ENCODE data around the gene LINC01488.

The LINC01488 gene

DNA sequence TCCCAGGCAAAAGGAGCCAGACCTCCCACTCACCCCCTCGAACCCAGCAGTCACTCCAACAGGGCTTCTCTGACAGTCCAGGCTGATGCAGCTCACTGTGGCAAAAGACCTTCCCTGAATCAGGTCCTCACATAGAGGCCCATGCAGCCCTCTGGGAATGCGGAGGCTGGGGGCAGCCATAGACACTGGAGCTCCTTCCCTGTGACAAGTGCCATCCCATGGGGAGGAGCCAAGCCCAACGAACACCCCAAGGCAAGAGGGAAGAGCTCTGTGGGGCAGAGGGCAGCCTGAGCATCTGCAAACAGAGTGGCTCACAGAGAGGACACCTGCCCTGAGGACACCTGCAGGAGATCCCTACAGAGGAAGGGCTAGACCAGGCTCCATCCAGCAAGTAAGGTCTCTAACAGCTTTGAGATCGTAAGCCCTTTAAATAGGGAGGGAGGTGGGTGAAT is at the start of gene LINC01488:
Gene LINC01488 (plus strand): TSS at position 271 of the 452 bp plus-strand sequence.
- no peak for DNase-seq (ENCODE audit: low spot score)

GRCh38 chr11:69431893-69432738 is 49.3 kb upstream of the LINC01488 start:
- no peak for DNase-seq (ENCODE audit: low spot score)

DNA sequence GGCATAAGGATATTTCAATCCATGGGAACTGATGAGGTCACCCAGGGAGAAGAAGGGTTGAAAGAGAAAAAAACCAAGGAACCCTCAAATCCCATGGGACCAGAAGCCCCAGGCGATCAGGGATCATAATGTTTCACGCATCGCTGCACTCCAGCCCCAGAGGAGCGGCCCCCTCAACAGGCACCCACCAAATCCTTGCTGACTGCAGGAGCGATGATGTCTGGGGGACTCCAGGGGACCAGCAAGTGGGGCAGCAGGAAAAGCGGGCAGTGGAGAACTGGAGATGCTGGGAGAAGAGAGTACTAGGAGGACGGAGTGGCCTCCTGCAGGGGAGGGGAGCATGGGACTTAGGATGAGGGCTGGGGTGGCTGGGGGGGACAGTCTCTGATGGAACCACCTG is 47.7 kb upstream of the LINC01488 start:
- no peak for DNase-seq (ENCODE audit: low spot score)

DNA sequence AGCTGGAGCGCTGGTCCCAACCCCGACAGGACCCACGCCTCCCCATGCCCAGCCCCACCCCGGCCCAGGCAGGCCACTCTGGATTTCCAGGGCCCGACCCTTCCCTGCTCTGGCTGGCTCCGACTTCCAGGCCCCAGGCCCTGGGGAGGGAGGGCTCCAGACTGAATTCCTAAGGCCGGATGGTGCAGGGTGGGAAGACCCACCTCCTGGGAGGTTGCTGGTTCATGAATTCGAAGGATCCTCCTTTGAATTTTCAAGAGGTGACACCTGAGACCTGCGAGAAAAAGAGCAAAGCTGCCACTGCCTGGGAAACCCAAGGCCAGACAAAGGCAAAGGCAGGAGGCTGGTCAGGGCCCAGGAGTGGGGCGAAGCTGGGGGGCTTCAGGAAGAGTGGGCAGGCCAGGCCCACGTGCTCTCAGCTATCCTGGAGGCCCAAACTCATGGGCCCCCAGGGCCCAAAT is 47.0 kb upstream of the LINC01488 start:
- no peak for DNase-seq (ENCODE audit: low spot score)

DNA sequence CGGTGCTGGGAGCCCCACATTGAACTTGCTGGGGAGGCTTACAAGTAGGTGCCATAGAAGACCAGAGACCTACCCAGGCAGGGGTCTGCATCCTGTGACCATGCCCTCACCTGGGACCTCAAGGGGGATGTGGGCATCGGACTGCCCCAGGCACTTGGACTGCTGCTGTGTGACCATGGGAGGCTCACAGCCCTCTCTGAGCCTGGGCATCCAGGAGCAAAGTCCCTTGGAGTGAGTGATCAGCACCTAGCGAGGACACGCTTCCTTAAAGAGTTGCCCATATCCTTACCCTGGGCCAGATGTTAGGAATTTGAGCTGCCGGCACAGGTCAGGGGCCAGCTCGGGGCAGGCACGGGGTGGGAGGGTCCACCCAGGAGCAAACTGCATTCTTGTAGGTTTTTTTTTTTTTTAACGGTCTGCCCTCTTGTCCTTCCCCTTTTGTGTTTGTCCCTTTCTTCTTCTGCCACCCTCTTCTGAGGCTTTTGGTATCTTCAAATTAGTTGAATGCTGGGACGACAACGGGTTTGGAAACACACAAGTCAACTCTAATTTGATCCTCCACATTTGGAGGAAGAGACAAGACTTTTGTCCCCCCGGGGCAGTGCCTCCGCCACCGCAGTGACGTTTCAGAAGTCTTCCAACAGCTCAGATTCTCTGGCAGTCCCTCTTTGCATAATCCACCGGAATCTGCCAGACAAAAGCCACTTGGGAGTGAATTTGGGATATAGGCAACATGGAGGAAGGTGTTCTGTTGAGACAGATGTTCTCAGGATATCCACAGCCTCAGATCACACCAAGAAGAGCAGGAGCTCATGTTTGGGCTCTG is 46.1 kb upstream of the LINC01488 start:
- no peak for DNase-seq (ENCODE audit: low spot score)

- DNase-seq (ENCODE audit: low spot score) = no peak
Observed at GRCh38 chr11:69436041-69436982, 45.2 kb upstream of the LINC01488 start.

DNA sequence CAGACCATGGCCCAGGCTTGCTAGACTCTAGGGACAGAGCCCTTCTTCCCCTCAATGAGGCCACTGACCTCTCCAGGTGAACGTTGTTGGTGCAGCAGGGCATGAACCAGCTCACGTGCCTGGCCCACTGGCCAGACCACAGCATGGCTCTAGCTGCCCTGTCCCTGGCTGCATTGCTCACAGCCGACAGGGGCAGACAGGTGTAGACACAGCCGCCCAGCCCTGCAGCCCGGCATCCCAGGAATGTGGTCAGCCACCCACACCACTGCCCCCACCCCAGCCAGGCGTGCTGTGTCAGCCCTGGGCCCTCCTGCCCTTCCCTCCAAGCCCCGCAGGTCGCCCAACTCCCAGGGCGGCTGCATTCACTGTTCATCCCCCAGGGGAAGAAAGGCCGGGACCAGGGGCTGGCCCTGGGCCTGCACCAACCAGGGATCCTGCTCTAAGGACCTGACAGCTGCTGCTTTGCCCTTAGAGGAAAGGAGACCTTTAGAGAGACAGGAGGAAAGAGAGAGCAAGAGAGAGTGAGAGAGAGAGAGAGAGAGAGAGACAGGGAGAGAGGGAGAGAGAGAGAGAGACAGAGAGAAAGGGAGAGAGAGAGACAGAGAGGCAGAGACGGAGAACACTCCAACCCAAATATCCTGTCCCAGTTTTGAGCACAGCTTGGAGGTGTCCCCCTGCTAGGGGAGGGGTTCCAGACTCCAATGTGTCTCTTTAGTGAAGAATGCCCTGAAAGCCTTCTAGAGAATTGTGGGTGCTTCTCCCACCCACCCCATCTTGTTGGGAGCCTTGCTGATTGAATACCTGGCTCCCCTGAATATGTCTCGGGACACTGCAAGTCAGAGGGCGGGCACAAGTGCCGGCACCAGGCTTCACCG is 44.2 kb upstream of the LINC01488 start:
- DNase-seq (ENCODE audit: low spot score) = peak; percentile 96

- DNase-seq (ENCODE audit: low spot score) = no peak
Observed at GRCh38 chr11:69437876-69438205, 43.6 kb upstream of the LINC01488 start.

DNA sequence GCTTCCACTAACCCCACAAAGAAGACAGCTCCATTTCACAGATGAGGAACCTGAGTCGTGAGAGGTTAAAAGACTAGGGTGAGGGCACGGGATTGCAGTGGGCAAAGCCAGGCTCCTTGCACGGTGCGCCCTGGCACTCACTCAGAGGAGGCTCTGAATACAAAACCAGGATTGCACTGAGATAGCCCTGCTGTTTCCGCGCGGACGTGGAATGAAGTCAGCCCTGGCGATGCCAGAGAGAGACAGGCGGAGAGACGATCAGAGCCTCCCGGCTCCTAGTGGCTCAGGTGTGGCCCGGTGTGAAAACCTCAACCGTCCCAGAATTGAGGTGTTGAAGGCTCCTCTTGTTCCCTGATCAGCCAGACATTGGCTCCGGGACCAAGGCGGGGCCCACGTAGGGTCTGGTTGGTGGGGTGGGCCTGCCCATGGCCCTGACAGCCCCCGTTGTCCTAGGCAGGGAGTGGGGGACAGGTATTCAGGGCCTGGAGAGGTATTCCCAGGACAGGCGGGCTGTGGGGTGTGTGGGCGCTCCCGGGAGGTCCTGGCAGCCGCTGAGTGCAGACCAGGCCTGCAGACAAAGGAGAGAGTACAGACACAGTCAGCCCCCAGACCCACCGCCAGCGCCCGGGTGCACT is 43.1 kb upstream of the LINC01488 start:
- DNase-seq (ENCODE audit: low spot score) = no peak

DNA sequence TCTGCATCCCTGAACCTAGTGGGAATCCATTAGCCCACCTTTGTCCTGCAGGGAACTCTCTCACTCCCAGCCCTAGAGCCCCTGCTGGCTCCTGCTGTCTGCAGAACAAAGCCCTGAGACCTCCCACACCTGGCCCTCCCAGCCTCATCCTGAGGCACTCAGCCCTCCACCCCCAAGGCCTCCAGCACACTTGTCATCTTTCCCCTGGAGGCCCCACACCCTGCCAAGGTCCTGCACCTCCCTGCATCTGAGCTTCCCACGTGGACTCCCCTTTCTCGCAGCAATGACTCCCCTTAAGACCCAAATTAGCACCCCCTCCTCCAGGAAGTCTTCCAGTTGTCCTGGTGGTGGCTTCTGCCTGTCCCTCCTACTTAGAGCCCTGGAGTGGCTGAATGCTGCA is 42.3 kb upstream of the LINC01488 start:
- DNase-seq (ENCODE audit: low spot score) = no peak

GRCh38 chr11:69439651-69440464 is 41.6 kb upstream of the LINC01488 start:
- peak; percentile 4 for DNase-seq (ENCODE audit: low spot score)

- DNase-seq (ENCODE audit: low spot score) = peak; percentile 28
Observed at GRCh38 chr11:69440876-69441275, 40.6 kb upstream of the LINC01488 start.

GRCh38 chr11:69442012-69442806 is 39.3 kb upstream of the LINC01488 start:
- DNase-seq (ENCODE audit: low spot score) = peak; percentile 74

- DNase-seq (ENCODE audit: low spot score) = peak; percentile 71
Observed at GRCh38 chr11:69442807-69443137, 38.7 kb upstream of the LINC01488 start.

DNA sequence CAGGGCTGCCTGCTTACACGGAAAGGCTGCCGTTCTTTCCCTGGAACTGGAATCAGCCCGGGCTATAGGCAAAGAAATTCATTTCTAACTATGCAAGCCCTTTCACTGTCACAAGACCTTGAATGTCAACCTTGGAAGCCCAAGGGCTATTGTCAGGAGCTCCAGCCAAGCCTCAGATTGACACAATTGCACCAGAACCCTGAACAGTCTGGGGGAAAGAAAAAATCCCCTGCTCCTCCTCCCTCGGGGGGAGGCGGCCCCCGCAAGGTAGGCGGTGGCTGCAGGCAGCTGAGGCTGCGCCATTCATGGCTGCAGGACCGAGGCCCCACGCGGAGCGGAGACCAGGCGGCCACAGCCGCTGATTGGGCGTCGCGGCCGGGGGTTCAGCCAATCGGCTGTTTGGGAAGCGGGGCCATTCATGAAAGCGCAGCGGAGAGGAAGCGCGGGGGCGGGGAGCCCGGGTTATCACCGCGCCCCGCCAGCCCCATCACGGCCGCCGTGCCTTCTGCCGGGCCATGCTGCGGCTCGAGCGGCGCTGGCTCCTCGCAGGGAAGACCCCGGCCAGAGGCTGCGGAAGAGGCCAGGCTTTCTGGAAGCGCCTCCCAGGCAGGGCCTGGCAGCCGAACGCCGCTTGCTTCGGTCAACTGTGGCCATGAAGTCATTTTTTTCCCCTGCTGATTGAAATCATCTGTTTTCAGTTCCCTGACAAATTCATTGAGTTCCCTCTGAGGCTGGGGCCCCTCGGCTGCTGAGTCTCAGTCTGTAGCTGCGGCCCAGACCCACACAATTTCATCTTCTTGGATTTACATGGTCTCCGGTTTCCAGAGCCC is 38.1 kb upstream of the LINC01488 start:
- peak; percentile 95 for DNase-seq (ENCODE audit: low spot score)

- DNase-seq (ENCODE audit: low spot score) = peak; percentile 30
Observed at GRCh38 chr11:69443968-69444364, 37.5 kb upstream of the LINC01488 start.

DNA sequence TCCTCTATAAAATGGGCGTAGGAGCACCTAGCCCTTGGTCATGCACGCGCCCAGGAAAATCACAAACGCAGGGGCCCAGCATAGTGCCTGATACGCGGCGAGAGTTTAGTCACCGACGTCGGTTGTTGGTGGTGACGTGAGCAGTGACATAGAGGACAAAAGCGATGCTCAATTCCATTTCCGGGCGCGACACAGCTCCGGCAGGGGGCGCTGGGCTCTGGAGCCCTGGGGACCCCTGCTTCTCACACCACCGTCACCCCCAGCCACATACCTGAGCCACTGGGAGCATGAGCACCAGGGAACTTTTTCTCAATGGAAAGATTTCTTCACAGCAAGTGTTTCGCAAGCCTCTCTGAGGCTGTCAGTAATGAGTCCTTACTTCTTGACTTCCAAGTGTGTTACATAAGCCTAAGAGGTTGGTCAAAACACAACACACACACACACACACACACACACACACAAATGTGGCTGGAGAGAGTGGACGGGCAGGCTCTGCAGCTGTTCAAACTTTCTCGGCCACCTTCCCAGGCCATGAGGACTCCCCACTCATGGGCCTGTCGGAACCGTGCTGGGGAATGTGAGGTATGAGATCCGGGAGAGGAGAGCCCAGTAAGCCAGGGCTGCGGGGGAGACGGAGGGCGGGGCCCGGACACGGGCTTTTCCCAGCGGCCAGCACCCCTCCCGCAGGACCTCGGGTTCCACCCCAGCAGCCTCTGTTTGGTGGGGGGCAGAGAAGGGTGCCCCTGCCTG is 36.9 kb upstream of the LINC01488 start:
- DNase-seq (ENCODE audit: low spot score) = peak; percentile 60

Measured in kidney tubule cell (primary cell).